Left forelimb (tissue), 1 donor: ENCODE results near the gene SEMA4A.
"Not testable (repeated sequence)": the region's sequence is repeated elsewhere in the genome, so short reads cannot be mapped to it uniquely, and the experiment has no call there.

ENCODE experiments used
- DNase-seq: peaks from one replicate; pipeline ENCODE4 v3.0.0-alpha.2; 2018; ENCODE audit warnings: low spot score

SEMA4A gene

GRCh38 chr1:156153362-156153761 lies at the start of gene SEMA4A:
Gene SEMA4A, plus strand, starts transcription at chr1:156153585. Its CDS starts 994 bp downstream, at chr1:156154579.
- no peak for DNase-seq

- peak; percentile 87 for DNase-seq
These were observed 49.1 kb upstream of the SEMA4A start for GRCh38 chr1:156104065-156104810.

- peak; percentile 80 for DNase-seq
These were observed 48.2 kb upstream of the SEMA4A start for GRCh38 chr1:156104861-156105832.

GRCh38 chr1:156106624-156107488 lies 46.5 kb upstream of the SEMA4A start:
- no peak for DNase-seq

- no peak for DNase-seq
These were observed 45.3 kb upstream of the SEMA4A start for GRCh38 chr1:156108057-156108456.

- DNase-seq, result no peak
These were observed 44.6 kb upstream of the SEMA4A start for GRCh38 chr1:156108664-156109241.

GRCh38 chr1:156110252-156110651 lies 43.1 kb upstream of the SEMA4A start:
- DNase-seq, result no peak

GRCh38 chr1:156111355-156111962 lies 41.9 kb upstream of the SEMA4A start:
- no peak for DNase-seq

- DNase-seq, result no peak
These were observed 40.9 kb upstream of the SEMA4A start for GRCh38 chr1:156112276-156113137.

- DNase-seq, result no peak
These were observed 40.0 kb upstream of the SEMA4A start for GRCh38 chr1:156113282-156113950.

- DNase-seq, result peak; percentile 90
These were observed 39.1 kb upstream of the SEMA4A start, which contains the start of gene LMNA for GRCh38 chr1:156114101-156114918. Gene LMNA, plus strand, starts transcription at chr1:156114711. Its CDS starts 208 bp downstream, at chr1:156114919.

- DNase-seq, result no peak
These were observed 38.4 kb upstream of the SEMA4A start for GRCh38 chr1:156114919-156115513.

GRCh38 chr1:156115514-156116374 lies 37.6 kb upstream of the SEMA4A start:
- peak; percentile 79 for DNase-seq

- DNase-seq, result not testable (repeated sequence)
These were observed 36.7 kb upstream of the SEMA4A start for GRCh38 chr1:156116731-156117130.

- no peak for DNase-seq
These were observed 35.8 kb upstream of the SEMA4A start for GRCh38 chr1:156117414-156118176.

- DNase-seq, result no peak
These were observed 35.1 kb upstream of the SEMA4A start for GRCh38 chr1:156118177-156118868.
